MCF 10A (cell line): Measurements from ENCODE around the gene IL10RB. TPM values are rescaled to one million over a fixed set of nuclear protein-coding genes. Genes with fewer than 3 reads are reported as not detected.
A peak's percentile ranks its signal among the peaks of the same experiment; 100 is the strongest.

Experiments used
- BruUV-seq: library from RNA; stranded (reverse); fragments of 400-500 nt; replicated peaks from 2 replicates; lab custom pipeline; 2021; lab: Mats Ljungman, UMichigan
- CTCF ChIA-PET: fragments of 300-600 bp; sonication (Branson Sonifier 250); formaldehyde crosslinking; extraction: SDS; loops from one replicate; lab custom pipeline; 2021; ENCODE audit warnings: antibody characterized with exemption, inconsistent platforms; lab: Yijun Ruan, JAX
- POLR2A ChIA-PET: fragments of 300-600, 350-650 bp; sonication (Branson Sonifier 250); formaldehyde crosslinking; extraction: SDS; loops from one replicate; lab custom pipeline; 2020; ENCODE audit warnings: antibody characterized with exemption, inconsistent platforms; lab: Yijun Ruan, JAX
- DNase-seq: peaks from one replicate; pipeline ENCODE4 v3.0.0-alpha.2; 2018; ENCODE audit not compliant: unreplicated experiment
- H3K27ac Mint-ChIP-seq: one replicate; pipeline ENCODE4 v1.8.0; 2022; ENCODE audit warnings: mild to moderate bottlenecking, low read depth, mixed read lengths; ENCODE audit not compliant: unreplicated experiment
- H3K27me3 Mint-ChIP-seq: one replicate; pipeline ENCODE4 v1.8.0; 2022; ENCODE audit warnings: mixed read lengths; ENCODE audit not compliant: insufficient read depth, unreplicated experiment
- H3K36me3 Mint-ChIP-seq: one replicate; pipeline ENCODE4 v1.8.0; 2022; ENCODE audit warnings: mild to moderate bottlenecking, moderate library complexity, mixed read lengths; ENCODE audit not compliant: insufficient read depth, unreplicated experiment
- H3K4me1 Mint-ChIP-seq: one replicate; pipeline ENCODE4 v1.8.0; 2022; ENCODE audit warnings: mixed read lengths; ENCODE audit not compliant: insufficient read depth, unreplicated experiment
- H3K4me3 Mint-ChIP-seq: one replicate; pipeline ENCODE4 v1.8.0; 2022; ENCODE audit warnings: mild to moderate bottlenecking, moderate library complexity, mixed read lengths; ENCODE audit not compliant: unreplicated experiment
- H3K9me3 Mint-ChIP-seq: one replicate; pipeline ENCODE4 v1.8.0; 2022; ENCODE audit warnings: mixed read lengths; ENCODE audit not compliant: unreplicated experiment
- CTCF ChIP-seq: fragments of 200-600 bp; IDR thresholded peaks from one replicate; pipeline ENCODE4 v1.8.0; 2022; ENCODE audit warnings: antibody characterized with exemption, mild to moderate bottlenecking; ENCODE audit not compliant: unreplicated experiment
- intact Hi-C: fragments of 100-400 bp; cut with micrococcal nuclease; formaldehyde crosslinking; loops from 2 replicates; pipeline ENCODE4 v1.14.1; 2022
- total RNA-seq: library from RNA; stranded (reverse); gene quantifications from 2 replicates; pipeline ENCODE4 v1.2.3, GENCODE V29; 2022

Gene IL10RB
- total RNA-seq, 1 experiment from 2014 or later, result 23.2 TPM

GRCh38 chr21:33324291-33325221 lies 58.4 kb downstream of the IL10RB start, which contains the start of gene IFNAR1:
TSS of gene IFNAR1 (plus strand) at chr21:33324970. CDS start at chr21:33325056, 86 bp downstream.
- Mint-ChIP-seq H3K4me1 (peaks cover 8% of the 10 kb centered on the region), H3K27me3 (no peaks in the 10 kb centered on the region), H3K4me3 (no peak within 1 kb of the TSS), H3K9me3 (no peaks in the 10 kb centered on the region), H3K36me3 (no peaks in the 10 kb centered on the region), H3K27ac (no peak within 1 kb of the TSS)
- intact Hi-C loops, result loop anchor here (1.0 to 10.0 kb wide), 4 partner anchors 38 to 125 kb away; partner anchors contain the start of gene IFNAR2
- BruUV-seq, result no TSS peak
- ChIA-PET CTCF (interaction anchor here (0.6 to 1.7 kb wide), 7 partner anchors 21 to 499 kb away, joined by 3 to 7 read pairs (median 4); no protein-coding TSS in a partner anchor), POLR2A (interaction anchor here (0.6 to 2.1 kb wide), 54 partner anchors 10 to 1978 kb away, joined by 3 to 53 read pairs (median 4); partner anchors contain the start of genes CFAP298, GART, IFNAR2 and IL10RB)
- DNase-seq, result peak; percentile 98
- TF ChIP-seq CTCF, result no peak

DNA sequence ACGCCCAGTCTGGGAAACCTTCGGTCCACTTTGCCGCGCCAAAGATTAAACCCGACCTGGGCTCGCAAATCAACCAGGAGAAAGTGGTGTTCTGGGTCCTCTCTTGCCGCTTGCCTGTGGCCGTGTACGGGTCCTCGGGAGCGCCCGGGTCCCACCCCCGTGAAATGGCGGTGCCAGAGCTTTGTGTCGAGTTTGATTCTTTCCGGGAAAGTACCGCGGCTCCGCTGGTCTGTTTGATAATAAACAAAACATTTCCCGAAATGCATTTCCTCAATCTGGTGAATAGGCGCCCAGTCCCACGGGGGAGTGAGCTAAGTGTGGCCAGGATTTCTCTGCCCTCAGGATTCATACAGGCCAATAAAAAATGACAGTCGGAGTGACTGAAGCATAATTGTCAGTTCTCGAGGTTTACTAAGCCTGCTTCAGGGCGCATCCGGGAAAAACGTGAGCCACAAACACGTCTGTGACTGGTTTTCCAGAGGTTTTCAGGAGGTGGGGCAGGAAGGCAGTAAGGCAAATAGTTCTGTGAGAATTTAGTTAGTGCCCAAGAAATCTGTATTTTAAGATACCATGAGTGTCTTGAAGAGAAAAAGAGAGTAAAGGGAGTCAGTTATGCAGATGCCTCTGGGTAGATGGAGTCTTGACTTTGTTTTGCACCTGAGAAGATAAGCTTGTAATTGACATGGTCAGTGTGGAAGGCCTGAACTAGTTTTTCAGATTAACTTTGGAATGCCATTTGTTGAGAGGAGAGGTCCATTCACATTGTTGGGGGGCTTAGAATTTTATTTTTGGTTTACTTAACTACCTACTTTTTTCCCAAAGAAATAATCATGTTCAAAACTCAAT lies 59.3 kb downstream of the IL10RB start:
- no peaks in the 10 kb centered on the region for H3K9me3 Mint-ChIP-seq
- peaks cover 8% of the 10 kb centered on the region for H3K4me1 Mint-ChIP-seq
- intact Hi-C loops, result loop anchor here (1.0 to 10.0 kb wide), 4 partner anchors 39 to 126 kb away; partner anchors contain the start of gene IFNAR2
- DNase-seq, result peak; percentile 58
- no peaks in the 10 kb centered on the region for H3K27me3 Mint-ChIP-seq
- ChIA-PET CTCF (interaction anchor here (0.6 to 1.7 kb wide), 6 partner anchors 20 to 500 kb away, joined by 3 to 7 read pairs (median 4); no protein-coding TSS in a partner anchor), POLR2A (interaction anchor here (0.6 to 2.1 kb wide), 57 partner anchors 9 to 1979 kb away, joined by 3 to 53 read pairs (median 4); partner anchors contain the start of genes CFAP298, GART, IFNAR2 and IL10RB)
- TSS peak; percentile 47 for BruUV-seq
- H3K36me3 Mint-ChIP-seq, result no peaks in the 10 kb centered on the region
- no peak overlapping the region for H3K4me3 Mint-ChIP-seq
- TF ChIP-seq CTCF, result no peak
- H3K27ac Mint-ChIP-seq, result no peak overlapping the region

DNA sequence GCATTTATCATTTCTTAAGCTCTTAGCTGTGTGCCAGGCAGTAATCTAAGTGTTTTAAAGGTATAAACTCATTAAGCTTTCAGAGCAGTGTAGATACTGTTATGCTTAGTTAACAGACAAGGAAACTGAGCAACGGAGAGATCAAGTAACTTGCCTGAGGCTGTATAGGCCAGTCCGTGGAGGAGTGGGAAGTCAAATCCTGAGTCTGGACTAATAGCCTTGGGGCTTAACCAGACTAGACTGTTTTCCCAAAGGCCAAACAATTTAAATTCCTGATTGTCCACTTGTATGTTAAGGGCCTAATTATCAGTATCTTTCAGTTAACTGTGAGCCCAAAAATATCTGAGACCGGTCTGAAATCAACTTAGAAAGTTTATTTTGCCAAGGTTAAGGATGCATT lies 61.2 kb downstream of the IL10RB start:
- H3K4me3 Mint-ChIP-seq, result no peak overlapping the region
- no peak for TF ChIP-seq CTCF
- H3K9me3 Mint-ChIP-seq, result peaks cover 1% of the 10 kb centered on the region
- no peaks in the 10 kb centered on the region for H3K27me3 Mint-ChIP-seq
- ChIA-PET POLR2A (interaction anchor here (0.7 to 1.5 kb wide), 2 partner anchors 13 to 382 kb away, joined by 3 read pairs; no protein-coding TSS in a partner anchor), CTCF (interaction anchor here (0.6 to 1.2 kb wide), 2 partner anchors 28 to 70 kb away, joined by 3 to 6 read pairs; no protein-coding TSS in a partner anchor)
- H3K36me3 Mint-ChIP-seq, result peaks cover 5% of the 10 kb centered on the region
- H3K4me1 Mint-ChIP-seq, result peaks cover 8% of the 10 kb centered on the region
- DNase-seq, result no peak
- H3K27ac Mint-ChIP-seq, result no peak overlapping the region
- no TSS peak for BruUV-seq
- intact Hi-C loops, result loop anchor here (10.0 kb wide), 1 partner anchor 103 kb away; the partner anchor contains the start of gene IFNAR2
